Right lobe of liver (tissue), 6 donors: ENCODE results near the gene DTNA. TPM values are rescaled to one million over a fixed set of nuclear protein-coding genes. Genes with fewer than 3 reads are reported as not detected.

Source experiments
- ATAC-seq, 4 donors: fragments of 200-7000 bp; cut with Tn5 transposase; one replicate each; pipeline ENCODE4 v1.9.1; 2020; ENCODE audit warnings: mild to moderate bottlenecking in 4 of 4, moderate library complexity in 4 of 4
- DNase-seq, 3 donors: peaks; one replicate each; pipeline ENCODE4 v3.0.0-alpha.2; 2020
- H3K27ac ChIP-seq, 3 donors: fragments of 200-600 bp; one replicate each; pipeline ENCODE4 v1.8.0; 2022
- H3K27me3 ChIP-seq, 2 donors: fragments of 200-600 bp; one replicate each; pipeline ENCODE4 v1.8.0; 2022
- H3K36me3 ChIP-seq, 4 donors: fragments of 200-600 bp; sonication (generic) in 1 of 4; one replicate each; pipeline versions ENCODE4 v1.5.1 to v1.8.0; 2017 to 2022; ENCODE audit warnings: control low read depth in 1 of 4
- H3K4me1 ChIP-seq, 4 donors: fragments of 200-600 bp; sonication (generic) in 1 of 4; one replicate each; pipeline versions ENCODE4 v1.5.1 to v1.8.0; 2017 to 2022; ENCODE audit warnings: control low read depth in 1 of 4
- H3K4me3 ChIP-seq, 3 donors: fragments of 200-600 bp; one replicate each; pipeline ENCODE4 v1.8.0; 2022
- H3K9me3 ChIP-seq, 4 donors: fragments of 200-600 bp; sonication (generic) in 1 of 4; one replicate each; pipeline versions ENCODE4 v1.5.1 to v1.8.0; 2017 to 2022; ENCODE audit warnings: control low read depth in 1 of 4
- POLR2A ChIP-seq: fragments of 450-650 bp; IDR thresholded peaks from one replicate; pipeline ENCODE4 v1.6.1; 2017; ENCODE audit warnings: antibody characterized with exemption, mild to moderate bottlenecking
- WGBS: methylation state at CpG from one replicate; pipeline ENCODE4 v1.1.6; 2018; ENCODE audit warnings: low coverage, low lambda C conversion rate; ENCODE audit not compliant: insufficient coverage; ENCODE audit errors: missing lambda C conversion rate; 5-methylcytosine and 5-hydroxymethylcytosine counted together
- intact Hi-C, 2 donors: fragments of 100-400 bp; cut with DNase I; formaldehyde crosslinking; loops; one replicate each; pipeline versions ENCODE4 v1.11.2 to v1.14.1; 2022
- total RNA-seq, 6 experiments: library from RNA; depleted of rRNA in 2 of 6; stranded (reverse); fragments of >200 nt in 2 of 6; fragmentation: NEBNext Ultra II Directional in 3 of 6; extraction: Animal tissue kit (Norgen Biotek cat#: 25700) in 3 of 6; gene quantifications; one replicate each; pipeline versions ENCODE4 v1.1.0 to v1.2.4, GENCODE V29; 2016 to 2023
- TF ChIP-seq, protein P1 (sequence below), 4 donors: fragments of 200-600 bp in 3 of 4; fragments of 450-650 bp in 1 of 4; IDR thresholded peaks; one replicate each; pipeline versions ENCODE4 v1.5.1 to v1.8.0; 2016 to 2022; ENCODE audit warnings: antibody characterized with exemption in 4 of 4, mild to moderate bottlenecking in 2 of 4
- donor health status: DM: no; HTN: yes; CAD: no.
- donor health status: DM: no; HTN: no; CAD: no.
- donor health status: DM: no; HTN: no; CAD: no.
- donor health status: DM: no; HTN: yes; CAD: no.
- donor health status: DM: no; HTN: yes; CAD: no.

Gene DTNA
- total RNA-seq, 6 experiments from 2014 or later = 0.90 to 29.4 (median 13.7) TPM

DNA sequence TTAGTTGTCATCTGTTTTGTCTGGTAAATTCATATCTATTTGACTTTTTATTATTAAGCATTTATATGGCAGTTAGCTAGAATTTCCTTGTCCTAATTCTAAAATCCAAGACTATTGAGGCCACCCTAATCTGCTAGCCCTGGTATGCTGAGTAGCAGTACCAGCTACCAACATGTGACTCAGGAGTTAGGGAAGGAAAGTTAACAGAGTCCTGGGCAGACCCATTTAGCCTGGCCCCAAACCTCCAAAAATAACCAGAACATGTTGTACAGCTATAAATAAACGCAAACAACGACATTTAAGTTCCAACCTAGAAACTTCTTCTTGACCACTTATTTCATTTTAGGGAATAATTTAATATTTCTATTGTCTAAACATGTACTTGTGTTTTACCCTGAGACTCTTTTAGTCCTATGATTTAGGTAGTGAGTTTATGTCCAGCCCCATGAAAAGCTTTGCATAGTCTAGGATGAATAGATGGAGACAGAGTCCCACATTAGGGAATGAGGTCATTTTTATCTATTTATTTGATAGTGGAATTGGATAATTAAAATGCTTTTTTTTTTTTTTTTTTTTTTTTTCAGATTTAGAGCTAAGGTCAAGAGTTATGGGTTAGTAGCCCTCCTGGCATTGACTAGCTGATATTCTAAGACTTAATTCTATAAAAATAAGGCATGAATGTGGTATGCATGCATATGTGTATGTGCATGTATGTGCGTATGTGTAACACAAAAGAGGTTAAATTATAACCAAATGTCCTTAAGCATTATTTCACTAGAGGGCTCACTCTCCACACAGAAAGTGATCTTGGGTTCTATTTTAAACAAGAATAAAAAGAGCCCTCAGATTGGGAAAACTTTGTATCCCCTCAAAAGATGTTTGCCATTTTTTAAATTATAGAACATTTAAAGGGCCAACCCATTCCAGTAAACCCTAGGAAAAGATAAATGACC lies 171.1 kb downstream of the DTNA start:
- WGBS = 54% methylated on average over 3 of the region's 3 CpGs
- Histone ChIP-seq H3K36me3 (no peaks in the 10 kb centered on the region), H3K4me3 (no peak overlapping the region), H3K27me3 (no peaks in the 10 kb centered on the region), H3K9me3 (no peaks in the 10 kb centered on the region), H3K4me1 (no peaks in the 10 kb centered on the region), H3K27ac (no peak overlapping the region)
- intact Hi-C loops = no loop called here
- no peak for DNase-seq
- no peak for TF ChIP-seq POLR2A
- TF ChIP-seq, protein P1, sequence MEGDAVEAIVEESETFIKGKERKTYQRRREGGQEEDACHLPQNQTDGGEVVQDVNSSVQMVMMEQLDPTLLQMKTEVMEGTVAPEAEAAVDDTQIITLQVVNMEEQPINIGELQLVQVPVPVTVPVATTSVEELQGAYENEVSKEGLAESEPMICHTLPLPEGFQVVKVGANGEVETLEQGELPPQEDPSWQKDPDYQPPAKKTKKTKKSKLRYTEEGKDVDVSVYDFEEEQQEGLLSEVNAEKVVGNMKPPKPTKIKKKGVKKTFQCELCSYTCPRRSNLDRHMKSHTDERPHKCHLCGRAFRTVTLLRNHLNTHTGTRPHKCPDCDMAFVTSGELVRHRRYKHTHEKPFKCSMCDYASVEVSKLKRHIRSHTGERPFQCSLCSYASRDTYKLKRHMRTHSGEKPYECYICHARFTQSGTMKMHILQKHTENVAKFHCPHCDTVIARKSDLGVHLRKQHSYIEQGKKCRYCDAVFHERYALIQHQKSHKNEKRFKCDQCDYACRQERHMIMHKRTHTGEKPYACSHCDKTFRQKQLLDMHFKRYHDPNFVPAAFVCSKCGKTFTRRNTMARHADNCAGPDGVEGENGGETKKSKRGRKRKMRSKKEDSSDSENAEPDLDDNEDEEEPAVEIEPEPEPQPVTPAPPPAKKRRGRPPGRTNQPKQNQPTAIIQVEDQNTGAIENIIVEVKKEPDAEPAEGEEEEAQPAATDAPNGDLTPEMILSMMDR (IDR thresholded peaks at IDR 0.05) = peak; percentile 24 to 46 (median 27)
- ATAC-seq = peak in 2 of 4 donors; percentile 26 to 53

- DNase-seq (no peak), ATAC-seq (no peak)
- Histone ChIP-seq H3K4me3 (no peak overlapping the region), H3K9me3 (no peaks in the 10 kb centered on the region), H3K36me3 (no peaks in the 10 kb centered on the region), H3K27ac (no peak overlapping the region), H3K27me3 (no peaks in the 10 kb centered on the region), H3K4me1 (no peaks in the 10 kb centered on the region)
- 75% methylated on average over 5 of the region's 6 CpGs for WGBS
- TF ChIP-seq POLR2A = no peak
- TF ChIP-seq, protein P1 (IDR thresholded peaks at IDR 0.05) = no peak
- intact Hi-C loops = no loop called here
Observed at GRCh38 chr18:34884436-34884835, 174.3 kb downstream of the DTNA start.

DNA sequence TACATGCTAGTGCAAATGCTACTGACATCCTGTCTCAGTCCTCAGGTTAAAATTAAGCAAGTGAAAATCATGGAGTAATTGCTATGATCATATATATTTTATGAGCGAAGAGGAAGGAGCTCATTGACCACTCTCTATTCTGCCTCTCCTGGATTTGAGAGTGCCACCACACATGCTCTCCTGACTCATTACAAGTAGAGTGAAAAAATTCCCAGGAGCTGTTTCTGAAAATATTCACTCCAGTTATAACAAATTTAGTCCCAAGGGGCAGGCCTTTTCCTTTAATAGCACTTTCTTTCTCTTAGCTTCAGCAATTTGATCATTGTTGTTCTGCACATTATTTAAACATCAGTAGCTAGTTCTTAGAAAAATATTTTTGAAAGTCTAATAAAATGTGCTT lies 176.1 kb downstream of the DTNA start:
- TF ChIP-seq, protein P1 (IDR thresholded peaks at IDR 0.05) = no peak
- TF ChIP-seq POLR2A = no peak
- no peak overlapping the region for H3K4me3 ChIP-seq
- no peaks in the 10 kb centered on the region for H3K9me3 ChIP-seq
- H3K27ac ChIP-seq = no peak overlapping the region
- WGBS = 100% methylated on average over 1 of the region's 1 CpG
- ATAC-seq = no peak
- no peaks in the 10 kb centered on the region for H3K27me3 ChIP-seq
- no peaks in the 10 kb centered on the region for H3K4me1 ChIP-seq
- DNase-seq = no peak
- no peaks in the 10 kb centered on the region for H3K36me3 ChIP-seq
- intact Hi-C loops = no loop called here

- H3K27ac ChIP-seq = no peak overlapping the region
- no peaks in the 10 kb centered on the region for H3K9me3 ChIP-seq
- WGBS = 58% methylated on average over 4 of the region's 4 CpGs
- ATAC-seq = no peak
- intact Hi-C loops = no loop called here
- no peak for DNase-seq
- no peaks in the 10 kb centered on the region for H3K4me1 ChIP-seq
- TF ChIP-seq, protein P1 (IDR thresholded peaks at IDR 0.05) = no peak
- no peak for TF ChIP-seq POLR2A
- no peak overlapping the region for H3K4me3 ChIP-seq
- H3K36me3 ChIP-seq = peaks cover 0 to 2% (median 0%) of the 10 kb centered on the region in 4 donors
- H3K27me3 ChIP-seq = no peaks in the 10 kb centered on the region
Observed at GRCh38 chr18:34887881-34888580, 177.9 kb downstream of the DTNA start.
